Fibroblast of peridontal ligament (primary cell): ENCODE measurements around the gene RAPGEF1.

ENCODE experiments used
- DNase-seq: peaks from one replicate; pipeline ENCODE4 v3.0.0-alpha.2; 2010; ENCODE audit errors: extremely low read depth

The RAPGEF1 gene

DNA sequence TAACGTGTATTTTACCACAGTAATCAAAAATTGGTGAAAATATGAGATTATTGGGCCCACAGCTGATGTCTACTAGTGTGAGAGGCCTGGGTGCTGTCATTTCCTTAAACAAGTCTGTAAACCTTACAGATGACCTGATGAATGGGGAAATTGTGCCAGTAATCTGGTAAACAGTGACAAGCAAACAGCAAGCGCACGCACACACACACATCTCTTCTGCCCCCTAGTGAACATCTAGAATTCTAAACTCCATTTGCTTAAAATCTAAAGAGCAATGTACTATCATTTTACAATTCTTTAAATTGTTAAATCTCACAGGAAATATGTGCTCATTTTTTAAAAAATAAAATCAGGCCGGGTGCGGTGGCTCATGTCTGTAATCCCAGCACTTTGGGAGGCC is 7.5 kb upstream of the RAPGEF1 start:
- DNase-seq, result peak; percentile 77

DNA sequence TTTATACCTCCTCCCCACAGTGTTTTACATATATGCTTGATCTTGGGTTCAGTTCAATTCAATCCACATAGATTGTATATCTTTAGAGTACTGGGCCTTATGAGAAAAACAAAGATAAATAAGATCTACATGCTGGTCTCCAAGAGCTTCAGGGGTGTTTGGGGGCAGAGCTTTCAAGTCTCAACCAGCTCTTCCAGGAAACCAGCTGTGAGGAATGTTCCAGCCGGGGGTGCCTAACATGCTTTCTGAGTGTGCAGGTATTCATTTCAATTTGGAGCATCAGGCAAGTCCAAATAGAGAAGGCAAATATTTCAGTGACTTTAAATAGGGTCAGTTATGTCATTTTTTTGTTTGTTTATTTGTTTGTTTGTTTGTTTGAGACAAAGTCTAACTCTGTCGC is 5.7 kb upstream of the RAPGEF1 start:
- DNase-seq, result no peak

- DNase-seq, result no peak
Observed at GRCh38 chr9:131744720-131745201, 4.9 kb upstream of the RAPGEF1 start.

- no peak for DNase-seq
Observed at GRCh38 chr9:131744171-131744719, 4.4 kb upstream of the RAPGEF1 start.

- no peak for DNase-seq
Observed at GRCh38 chr9:131743501-131743900, 3.6 kb upstream of the RAPGEF1 start.

DNA sequence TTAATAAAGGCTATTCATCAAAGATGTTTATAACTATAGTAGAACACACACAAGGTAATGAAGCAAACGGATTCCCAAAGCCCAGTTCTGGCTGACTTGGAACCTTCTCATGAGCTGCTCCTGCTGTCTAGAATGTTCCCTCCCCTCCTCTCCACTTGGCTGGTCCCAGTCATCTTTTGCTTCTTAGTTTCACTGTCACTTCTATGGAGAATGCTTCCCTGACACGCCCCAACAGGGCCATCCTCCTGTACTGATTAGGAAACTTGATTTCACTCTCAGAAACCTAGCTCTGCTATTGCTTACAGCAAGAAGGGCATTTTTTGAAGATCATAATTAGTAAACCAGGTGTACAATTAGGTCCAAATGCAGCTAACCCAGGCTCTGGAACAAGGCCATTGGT is 3.2 kb upstream of the RAPGEF1 start:
- no peak for DNase-seq

- no peak for DNase-seq
Observed at GRCh38 chr9:131740898-131741297, 1.0 kb upstream of the RAPGEF1 start.

DNA sequence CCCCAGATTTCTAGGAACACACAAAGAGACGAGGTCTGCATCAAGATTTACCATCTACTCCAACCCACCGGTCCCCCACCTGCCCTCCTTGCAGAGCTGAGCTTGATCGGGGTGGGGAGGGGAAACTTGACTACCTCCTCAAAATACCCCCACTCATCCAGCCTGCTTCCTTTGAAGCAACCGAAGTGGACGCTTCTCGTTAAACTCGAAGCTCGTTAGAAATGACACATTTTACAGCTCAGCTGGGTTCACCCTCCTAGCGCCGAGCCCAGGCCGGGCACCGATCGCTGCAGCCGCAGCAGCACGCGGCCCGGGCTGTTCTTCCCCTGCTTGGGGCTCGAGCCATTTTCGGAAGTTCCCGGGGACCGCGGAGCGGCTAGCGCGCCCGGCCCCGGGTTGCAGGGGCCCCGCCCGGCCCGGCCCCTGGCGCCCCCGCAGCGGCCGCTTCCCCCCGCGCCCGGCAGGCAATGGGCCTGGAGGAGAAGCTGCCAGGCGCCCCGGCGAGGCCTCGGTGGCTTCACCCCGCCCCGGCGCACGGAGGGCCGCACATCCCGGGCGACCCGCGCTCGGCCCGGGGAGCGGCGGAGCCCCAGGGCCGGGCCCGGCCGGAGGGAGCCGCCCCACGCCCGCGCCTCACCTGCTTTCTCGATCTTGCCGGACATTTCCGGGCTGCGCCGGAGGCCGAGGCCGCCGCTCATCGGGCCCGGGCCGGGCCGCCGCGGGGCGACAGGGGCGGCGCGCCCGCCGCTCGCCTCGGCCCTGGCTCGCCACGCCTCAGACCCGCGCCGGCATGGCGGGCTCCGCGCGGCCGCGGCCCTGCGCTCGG is 530 bp downstream of the RAPGEF1 start:
- no peak for DNase-seq

- DNase-seq, result no peak
Observed at GRCh38 chr9:131738293-131739132, 1.4 kb downstream of the RAPGEF1 start.

DNA sequence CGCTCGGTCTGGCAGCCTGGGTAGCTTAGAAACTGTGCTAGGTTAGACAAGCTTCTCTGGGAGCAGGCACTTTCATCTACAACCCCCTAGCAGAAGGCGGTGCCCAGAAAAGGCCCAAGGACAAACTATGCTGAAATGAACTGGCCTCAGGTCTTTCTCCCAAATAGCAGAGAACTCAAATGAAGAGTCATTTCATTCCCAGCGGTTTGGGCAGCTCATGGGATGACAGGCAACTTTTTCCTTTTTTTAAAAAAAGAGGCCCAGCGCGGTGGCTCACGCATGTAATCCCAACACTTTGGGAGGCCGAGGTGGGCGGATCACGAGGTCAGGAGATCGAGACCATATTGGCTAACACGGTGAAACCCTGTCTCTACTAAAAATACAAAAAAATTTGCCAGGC is 2.5 kb downstream of the RAPGEF1 start:
- no peak for DNase-seq

DNA sequence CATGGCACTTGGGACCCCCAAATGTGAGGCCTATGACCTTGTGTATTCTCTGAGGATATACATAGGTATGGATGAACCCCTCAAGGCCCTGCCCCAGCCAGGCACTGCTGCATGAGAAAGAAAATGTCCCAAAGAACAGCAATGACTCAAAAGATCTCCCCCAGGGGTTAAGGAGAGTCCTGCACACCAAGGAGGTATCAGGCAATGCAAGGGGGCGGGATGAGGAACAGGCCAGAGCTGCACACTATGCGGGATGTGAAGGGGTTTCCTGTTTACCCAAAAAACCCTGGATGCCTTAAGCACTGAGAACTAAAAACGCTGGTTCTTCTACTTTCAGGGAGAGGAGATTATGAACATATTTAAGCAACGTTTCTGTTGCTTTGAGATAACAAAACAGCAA is 3.4 kb downstream of the RAPGEF1 start:
- DNase-seq, result no peak

- DNase-seq, result no peak
Observed at GRCh38 chr9:131735238-131736128, 4.4 kb downstream of the RAPGEF1 start.

DNA sequence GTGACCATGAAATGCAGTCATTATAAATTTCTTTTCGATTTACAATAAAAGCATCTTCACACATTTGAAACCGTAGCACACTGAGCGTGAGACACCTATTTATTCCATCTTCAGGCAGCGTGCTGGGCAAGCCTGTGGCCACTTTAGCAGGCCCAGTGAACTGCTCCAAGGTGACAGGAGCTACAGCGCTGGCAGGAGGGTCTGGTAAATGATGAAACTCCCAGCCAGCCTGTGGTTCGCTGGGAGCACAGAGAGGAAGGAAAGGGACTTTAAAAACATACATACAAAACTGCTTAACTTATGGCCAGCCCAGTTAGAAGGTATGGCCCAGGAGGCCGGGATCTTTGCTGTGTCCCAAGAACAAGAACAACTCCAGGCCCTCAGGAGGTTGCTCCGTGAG is 5.1 kb downstream of the RAPGEF1 start:
- DNase-seq, result no peak

DNA sequence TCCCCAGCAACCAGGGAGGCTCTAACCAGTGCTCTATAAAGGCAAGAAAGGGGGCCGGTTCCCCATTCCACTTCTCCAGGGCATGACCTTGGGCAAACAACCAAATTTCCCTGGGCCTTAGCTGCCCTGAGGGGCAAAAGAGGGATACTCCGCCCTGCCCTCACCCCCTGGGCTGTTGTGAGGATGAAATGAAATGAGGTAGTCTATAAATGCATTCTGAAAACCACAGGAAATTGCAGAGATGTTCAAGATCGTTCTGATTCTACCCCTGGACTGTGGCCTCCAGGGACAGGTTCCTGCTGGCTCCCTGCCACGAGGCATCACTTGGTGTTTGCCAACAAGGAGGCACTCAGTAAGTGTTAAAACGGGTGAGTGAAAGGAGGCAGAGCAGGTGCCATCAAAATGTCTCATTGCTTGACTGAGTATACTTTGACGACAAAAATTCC is 5.7 kb downstream of the RAPGEF1 start:
- no peak for DNase-seq

DNA sequence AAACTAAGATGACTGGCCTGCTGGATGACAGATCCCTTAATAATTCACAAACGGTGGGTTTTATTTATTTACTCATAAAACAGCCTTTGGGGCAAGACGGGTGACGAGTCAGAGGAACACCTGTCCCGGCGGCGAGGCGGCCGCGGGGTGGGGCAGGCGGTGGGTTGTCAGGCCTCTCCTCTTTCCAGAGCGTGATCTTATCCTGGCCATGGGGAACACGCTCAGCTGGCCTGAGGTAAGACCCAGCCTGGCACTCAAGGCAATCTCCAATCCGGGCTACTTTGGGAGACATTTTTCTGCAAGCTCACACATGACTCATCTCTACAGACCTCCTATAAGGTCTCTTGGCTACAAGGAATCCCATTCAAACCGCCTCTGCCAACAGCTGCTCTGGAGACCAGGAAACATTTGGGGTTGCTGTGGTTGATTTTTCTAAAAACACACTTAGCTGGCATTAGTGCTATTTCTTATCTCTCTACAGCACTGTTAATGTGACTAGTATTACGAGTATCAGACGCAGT is 6.3 kb downstream of the RAPGEF1 start:
- peak; percentile 94 for DNase-seq

DNA sequence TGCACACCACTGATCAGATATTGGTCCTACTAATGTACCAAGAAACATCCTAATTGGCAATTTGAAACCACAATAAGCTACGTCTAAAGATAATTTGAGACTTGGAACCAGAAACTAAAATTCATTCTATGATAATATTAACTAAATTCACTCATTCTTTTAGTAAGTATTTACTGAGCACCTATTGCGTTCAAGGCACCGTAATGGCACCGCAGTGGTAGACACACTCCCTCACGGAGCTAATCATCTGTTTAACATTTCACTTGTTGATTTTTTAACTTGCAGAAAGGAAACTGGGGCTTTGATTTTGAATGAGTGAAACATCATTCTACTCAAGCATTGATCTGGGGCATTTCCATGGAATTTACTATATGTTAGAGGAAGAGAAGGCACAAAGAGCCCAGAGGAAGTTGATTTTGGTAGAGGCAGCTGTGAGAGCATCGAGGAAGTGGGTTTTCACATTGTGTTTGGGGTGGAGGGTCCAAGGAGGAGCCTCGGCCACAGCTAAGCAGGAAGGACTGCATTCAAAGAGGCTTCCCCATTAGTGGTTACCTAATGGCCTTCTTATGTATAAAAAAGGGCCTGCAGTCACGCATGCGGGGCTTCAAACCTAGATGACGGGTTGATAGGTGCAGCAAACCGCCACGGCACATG is 7.1 kb downstream of the RAPGEF1 start:
- DNase-seq, result no peak

- peak; percentile 86 for DNase-seq
Observed at GRCh38 chr9:131732061-131732526, 7.8 kb downstream of the RAPGEF1 start.

DNA sequence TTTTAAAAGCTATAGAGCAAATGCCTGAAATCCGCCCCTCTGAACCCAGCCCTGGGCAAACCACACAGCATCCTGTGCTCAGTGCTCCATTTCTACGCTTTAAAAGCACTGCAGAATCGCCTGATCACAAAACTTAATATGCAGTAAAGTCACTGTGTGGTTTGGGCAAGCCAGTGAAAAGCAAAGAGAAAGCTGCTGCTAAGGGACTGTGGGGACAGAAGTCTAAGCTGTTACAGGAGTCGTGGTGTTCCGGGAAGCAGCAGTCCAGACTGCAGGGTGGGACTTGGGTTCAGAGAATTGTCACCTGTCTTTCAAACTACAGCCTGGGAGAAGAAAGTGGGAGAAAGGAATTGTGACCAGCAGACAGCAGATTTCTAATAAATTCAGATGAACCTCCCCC is 8.2 kb downstream of the RAPGEF1 start:
- no peak for DNase-seq

DNA sequence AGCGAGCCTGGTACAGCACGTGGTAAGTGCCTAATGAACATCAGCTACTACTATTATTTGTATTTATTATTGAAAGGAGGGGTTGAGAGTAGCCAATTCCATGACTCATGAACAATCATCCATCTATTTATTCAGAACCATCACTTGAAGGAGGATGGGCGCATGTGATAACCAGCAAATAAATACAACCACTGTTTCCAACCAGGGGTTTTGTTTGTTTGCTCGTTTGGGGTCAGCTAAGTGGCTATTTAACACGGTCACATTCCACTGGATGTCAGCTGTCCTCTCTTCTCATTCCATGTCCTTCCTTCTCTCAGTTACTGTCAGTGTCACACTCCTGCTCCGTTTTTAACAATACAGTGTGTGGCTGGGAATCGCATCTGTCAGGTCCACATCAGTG is 8.6 kb downstream of the RAPGEF1 start:
- DNase-seq, result no peak

DNA sequence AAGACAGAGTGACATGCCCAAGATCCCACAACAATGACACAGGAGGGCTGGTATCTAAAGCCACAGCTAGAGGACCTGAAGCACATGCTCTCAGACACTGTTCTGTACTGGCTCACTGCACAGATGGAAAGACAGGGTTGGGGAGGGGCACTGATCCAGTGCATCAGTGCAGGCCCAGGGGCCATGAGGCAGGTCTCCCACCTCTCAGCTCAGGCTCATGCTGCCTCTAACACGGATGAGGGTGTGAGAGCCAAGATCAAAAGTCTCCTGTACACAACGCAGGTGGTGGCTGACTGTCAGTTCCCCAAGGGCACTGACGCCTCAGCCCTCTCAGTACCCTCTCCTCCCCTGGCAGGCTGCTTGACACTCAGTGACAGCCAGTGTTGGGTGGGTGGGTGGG is 10.9 kb downstream of the RAPGEF1 start:
- DNase-seq, result no peak

- no peak for DNase-seq
Observed at GRCh38 chr9:131728546-131728910, 11.3 kb downstream of the RAPGEF1 start.
